Stimulated activated CD4-positive, alpha-beta T cell treated with anti-CD3 and anti-CD28 coated beads, Interleukin-1b, Interleukin-23, amount 100 ng/mL, for 4 hours (primary cell): ENCODE data around the gene TENM4.

Experiments used
- DNase-seq, 2 donors: peaks; one replicate each; pipeline ENCODE4 v3.0.0-alpha.2; 2020; ENCODE audit warnings: low read depth in 2 of 2

Gene TENM4

GRCh38 chr11:79296141-79296540 is 144.7 kb downstream of the TENM4 start:
- DNase-seq, result no peak

- no peak for DNase-seq
These were observed 145.7 kb downstream of the TENM4 start for GRCh38 chr11:79294845-79295731.

GRCh38 chr11:79291948-79292347 is 148.9 kb downstream of the TENM4 start:
- DNase-seq, result no peak

DNA sequence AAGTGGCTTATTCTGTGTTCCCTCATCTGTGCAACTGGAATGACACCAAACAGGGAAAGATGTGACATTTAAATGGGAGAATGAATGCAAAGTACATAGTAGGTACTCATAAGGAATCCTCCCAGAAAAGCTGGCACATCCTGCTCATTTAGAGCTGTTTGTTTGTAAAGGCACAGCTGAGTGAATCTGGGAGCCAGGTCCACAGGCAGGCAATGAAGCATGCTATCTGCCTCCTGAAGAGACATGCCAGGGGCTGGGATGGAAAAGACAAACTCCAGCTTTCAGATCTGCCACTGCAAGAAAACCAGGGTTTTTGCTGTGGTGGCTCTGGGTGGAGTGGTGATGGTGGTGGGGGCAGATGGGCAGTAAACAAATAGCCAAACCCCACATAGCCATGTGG is 150.1 kb downstream of the TENM4 start:
- DNase-seq, result no peak

- no peak for DNase-seq
These were observed 152.9 kb downstream of the TENM4 start for GRCh38 chr11:79287952-79288351.

DNA sequence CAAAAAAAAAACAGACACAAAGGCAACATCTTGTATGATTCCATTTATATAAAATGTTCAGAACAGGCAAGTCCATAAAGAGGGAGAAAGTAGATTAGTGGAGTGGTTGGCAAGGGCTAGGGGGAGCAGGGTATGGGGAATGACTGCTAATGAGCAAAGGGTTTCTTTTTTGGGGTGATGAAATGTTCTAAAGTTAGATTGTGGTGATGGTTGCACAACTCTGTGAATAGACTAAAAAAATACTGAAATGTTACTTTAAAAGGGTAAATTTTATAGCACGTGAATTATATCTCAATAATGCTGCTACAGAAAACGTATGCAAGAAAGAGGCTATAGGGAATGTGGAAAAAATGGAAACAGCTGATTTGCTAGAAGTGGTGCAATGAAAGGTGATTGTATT is 155.1 kb downstream of the TENM4 start:
- DNase-seq, result no peak

DNA sequence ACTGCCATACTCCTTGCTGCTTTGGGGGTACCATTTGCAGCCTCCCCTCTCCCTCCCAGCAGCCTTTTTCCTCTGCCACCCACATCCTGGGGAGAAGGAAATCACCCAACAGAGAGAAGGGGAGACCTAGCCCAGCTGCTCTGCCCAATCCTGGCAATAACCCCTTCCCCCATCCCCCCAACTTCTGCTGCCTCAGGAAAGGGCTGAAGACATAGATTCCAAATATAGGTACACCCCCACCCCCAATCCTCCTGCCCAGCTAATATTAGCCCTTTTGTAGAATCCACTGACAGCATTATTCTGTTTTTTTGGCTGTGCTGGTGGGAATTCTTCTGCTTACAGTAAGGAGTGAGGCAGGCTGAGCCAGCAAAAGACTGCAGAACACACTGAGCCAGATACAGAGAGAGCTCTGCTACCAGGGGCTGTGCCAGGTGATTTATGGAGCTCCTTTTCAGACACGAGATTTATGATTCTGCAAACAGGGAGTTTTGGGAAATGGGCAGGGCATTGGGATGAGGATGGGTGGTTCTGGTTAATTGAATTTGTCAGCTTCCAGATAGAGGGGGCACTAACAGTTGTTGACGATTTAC is 164.0 kb downstream of the TENM4 start:
- no peak for DNase-seq

DNA sequence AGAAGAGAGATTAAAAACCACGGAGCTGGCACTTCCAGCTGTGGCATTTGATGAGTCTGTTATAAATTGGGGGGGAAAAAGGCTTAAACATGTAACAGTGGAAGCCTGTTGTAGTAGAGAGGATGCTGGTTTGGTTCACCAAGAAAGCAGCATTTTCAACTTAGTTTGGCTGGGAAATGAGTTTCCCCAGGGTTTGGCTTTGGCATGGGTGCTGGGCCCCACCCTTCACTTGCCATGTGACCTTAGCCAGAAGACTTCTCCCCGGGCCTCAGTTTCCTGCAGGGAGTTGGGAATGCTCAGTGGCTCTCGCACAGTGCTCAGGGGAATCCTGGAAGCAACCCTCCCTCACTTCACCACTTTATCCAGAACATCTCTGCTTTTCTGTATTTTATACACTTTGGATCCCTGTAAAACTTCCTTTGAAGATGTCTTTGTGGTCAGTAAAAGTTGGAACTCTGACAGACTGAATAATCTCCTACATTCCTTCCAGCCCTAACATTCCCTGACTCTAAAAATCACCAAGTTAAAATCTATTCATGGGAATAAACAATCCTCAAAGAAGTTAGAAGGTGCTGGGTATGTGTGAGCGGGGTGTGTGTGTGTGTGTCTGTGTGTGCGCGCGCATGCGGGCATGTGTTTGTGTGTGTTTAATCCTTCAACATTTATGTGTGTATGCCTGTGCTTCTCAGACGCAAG is 166.0 kb downstream of the TENM4 start:
- DNase-seq, result no peak

DNA sequence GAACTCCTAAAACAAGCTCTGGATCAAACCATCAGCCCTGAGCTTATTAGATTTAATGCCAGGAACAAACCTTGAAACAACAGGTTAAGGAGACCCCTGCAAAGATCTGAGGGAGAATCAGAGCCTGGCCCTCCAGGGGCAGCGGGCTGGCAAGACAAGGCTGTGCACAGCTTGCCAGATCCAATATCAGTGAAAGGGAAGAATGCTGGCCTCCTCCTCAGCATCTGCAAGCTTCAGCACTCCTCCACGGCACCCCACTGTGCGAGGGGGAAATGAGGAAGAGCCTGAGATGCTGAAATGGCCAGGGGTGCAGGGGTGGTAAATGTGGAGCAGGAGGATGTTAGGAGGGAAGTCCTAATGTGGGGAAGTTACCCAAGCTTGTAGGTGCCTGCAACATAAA is 167.0 kb downstream of the TENM4 start:
- no peak for DNase-seq

- DNase-seq, result no peak
These were observed 171.1 kb downstream of the TENM4 start for GRCh38 chr11:79269611-79270307.

- no peak for DNase-seq
These were observed 174.4 kb downstream of the TENM4 start for GRCh38 chr11:79266396-79266795.

- DNase-seq, result no peak
These were observed 175.0 kb downstream of the TENM4 start for GRCh38 chr11:79265756-79266322.

GRCh38 chr11:79264284-79264683 is 176.5 kb downstream of the TENM4 start:
- no peak for DNase-seq

GRCh38 chr11:79263001-79263400 is 177.8 kb downstream of the TENM4 start:
- no peak for DNase-seq

- no peak for DNase-seq
These were observed 178.6 kb downstream of the TENM4 start for GRCh38 chr11:79262221-79262620.

DNA sequence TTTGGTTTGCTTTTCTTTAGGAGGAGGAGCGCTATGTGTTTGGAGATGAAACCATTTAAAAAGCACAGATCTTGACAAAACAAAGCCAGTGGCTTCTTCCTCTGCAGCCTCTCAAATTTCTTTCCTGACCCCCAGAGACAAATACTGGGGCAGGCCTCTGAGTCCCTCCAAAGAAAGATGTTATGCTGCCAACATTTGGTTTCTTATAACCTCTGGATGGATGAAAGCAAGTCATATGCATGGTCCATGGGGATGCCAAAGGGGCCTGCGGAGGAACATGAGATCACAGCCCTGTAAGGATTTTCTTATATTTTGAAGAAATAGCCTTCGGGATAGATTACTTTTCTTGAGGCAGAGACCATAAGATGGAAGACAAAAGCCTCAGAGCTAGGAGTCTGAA is 179.1 kb downstream of the TENM4 start:
- DNase-seq, result no peak

DNA sequence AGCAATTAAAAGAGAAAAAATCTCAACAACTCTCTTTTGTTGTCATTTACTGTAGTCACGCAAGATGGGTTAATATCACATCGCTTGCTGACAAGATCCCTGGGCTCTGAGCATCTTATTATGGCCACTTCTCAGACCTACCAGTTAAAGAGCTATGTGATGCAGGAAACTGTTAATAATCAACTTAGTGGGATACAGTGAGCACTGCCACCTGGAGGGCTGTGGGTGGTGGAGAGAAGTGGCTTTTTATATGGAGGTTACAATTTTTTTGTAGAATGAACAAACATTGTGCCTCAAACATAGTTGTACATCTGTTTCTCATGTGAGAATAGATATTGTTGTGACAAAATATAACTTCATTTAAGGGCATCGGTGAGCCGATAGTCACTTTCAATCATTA is 181.0 kb downstream of the TENM4 start:
- no peak for DNase-seq

- no peak for DNase-seq
These were observed 182.3 kb downstream of the TENM4 start for GRCh38 chr11:79258576-79258975.

- no peak for DNase-seq
These were observed 184.9 kb downstream of the TENM4 start for GRCh38 chr11:79255965-79256364.

DNA sequence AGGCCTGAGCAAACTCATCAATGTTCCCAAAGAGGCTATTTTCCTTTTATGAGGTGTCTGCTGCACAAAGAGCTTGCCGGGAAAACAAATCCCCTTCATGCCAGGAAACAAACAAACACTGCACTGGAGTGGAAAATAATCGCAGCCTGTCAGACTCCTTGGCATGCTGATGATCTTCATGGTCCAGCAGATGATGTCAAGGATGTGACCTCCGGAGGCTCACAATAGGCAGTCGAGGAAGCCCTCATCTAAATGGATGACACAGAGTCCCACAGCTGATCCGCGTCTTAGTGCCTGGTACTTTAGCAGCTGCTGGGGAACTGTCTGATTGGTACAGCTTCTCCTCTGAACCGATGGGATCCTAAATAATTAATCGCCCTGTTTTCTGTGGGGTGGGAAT is 187.6 kb downstream of the TENM4 start:
- no peak for DNase-seq

- DNase-seq, result no peak
These were observed 191.4 kb downstream of the TENM4 start for GRCh38 chr11:79249295-79249993.
